Stimulated activated CD4-positive, alpha-beta T cell treated with anti-CD3 and anti-CD28 coated beads, Interleukin-2, amount 100 ng/mL, for 4 hours (primary cell): ENCODE measurements around the gene TMEM239.
"Not testable (repeated sequence)": the region's sequence is repeated elsewhere in the genome, so short reads cannot be mapped to it uniquely, and the experiment has no call there.

Experiments
- DNase-seq: peaks from one replicate; pipeline ENCODE4 v3.0.0-alpha.2; 2020; ENCODE audit warnings: low read depth

The TMEM239 gene

DNA sequence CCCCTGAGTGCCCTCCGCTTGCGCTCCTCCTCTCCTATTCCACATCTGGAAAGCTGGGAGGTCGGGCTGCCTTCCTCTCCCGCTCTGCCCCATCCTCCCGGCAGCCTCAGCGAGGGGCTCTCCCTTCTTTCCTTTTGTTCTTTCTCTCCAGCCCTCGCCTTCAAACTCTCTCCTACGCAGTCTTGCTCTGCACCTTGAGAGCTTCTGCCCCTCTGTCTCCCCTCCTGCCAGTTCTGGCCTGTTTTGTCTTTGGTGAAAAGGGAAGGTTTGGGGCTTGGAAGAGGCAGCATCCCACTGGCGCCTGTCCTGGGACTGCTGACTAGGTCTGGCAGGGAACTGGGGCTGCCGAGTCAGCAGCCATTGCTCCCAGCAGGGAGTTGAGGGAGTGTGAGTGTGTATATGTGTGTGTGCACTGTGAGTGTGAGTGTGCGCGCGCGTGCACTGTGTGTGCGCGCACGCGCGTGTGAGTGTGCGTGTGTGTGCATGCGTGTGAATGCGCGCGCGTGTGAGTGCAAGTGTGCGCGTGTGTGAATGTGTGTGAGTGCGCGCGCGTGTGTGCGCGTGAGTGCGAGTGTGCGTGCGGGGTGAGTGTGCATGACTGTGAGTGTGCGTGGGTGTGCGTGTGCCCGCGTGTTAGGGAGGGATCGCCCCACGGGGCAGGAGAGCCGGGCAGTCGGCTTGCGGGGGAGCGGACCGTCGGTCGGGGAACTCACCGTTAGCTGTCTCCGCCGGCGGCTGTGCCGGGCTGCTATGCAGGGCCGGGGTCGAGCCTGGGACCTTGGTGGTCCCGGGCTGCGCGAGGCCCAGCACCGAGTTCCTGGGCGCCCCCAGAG, 16.3 kb upstream of the TMEM239 start:
- no peak for DNase-seq

DNA sequence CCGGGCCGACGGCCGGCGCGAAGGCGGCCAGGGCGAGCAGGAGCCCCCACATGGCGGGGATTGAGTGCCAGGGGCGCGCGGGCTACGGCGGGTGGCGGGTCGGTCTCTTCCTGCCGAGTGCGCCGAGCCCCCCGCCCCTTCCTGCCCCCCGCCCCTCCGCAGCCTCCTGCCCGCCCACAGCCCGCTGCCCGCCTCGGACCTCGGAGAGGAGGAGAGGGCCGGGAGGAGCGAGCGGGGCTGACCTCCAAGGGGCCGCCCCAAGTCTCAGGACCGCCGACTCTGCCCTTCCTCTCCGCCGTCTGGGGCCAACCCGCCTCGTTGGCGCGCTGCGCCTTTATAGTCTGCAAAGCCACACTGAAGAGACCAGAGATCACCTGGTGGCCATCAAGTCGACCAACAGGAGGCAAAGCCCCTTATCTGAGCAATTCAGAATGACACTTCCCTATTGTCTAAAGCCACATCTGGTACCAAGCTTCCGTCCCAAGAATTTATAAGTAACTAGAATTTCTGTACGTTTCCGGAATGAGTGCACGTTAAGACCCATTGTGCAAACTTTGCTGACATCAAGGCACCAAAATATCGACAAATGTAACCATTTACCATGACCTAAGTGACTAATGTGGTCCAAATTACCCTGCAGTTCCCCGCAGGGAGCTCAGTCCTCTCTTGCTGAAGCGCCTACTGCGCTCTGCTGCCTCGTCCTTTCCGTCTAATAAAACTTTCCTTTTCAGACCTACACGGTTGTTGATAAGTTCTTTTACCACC, 15.5 kb upstream of the TMEM239 start, which contains the start of gene CPXM1:
TSS of gene CPXM1 (minus strand) at position 107 of the 765 bp plus-strand sequence. CDS start at position 52, 55 bp downstream.
- no peak for DNase-seq

DNA sequence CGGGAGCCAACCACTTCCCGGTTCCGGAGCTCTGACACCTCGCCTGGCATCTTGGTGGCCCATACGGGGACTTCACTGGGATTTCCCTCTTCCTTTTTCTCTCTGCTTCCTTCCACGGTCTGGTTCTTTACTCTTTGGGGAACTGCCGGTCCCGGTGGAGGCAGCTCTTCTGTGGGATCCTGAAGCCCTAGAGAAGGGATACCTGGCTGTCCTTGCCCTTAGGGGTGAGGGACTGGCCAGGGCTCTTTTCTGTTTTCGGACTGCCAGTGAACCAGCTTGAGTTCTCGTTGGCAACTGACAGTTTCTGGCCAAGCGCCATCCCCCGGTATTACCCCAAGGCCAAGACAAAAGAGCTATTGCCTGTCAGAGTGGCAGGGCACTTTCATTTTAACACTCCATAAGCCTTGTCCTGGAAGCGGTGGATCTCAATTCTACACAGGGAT, 14.9 kb upstream of the TMEM239 start:
- DNase-seq: no peak

GRCh38 chr20:2804041-2804828, 11.9 kb upstream of the TMEM239 start:
- DNase-seq: no peak

GRCh38 chr20:2804852-2805688, 11.1 kb upstream of the TMEM239 start:
- no peak for DNase-seq

GRCh38 chr20:2805689-2806350, 10.3 kb upstream of the TMEM239 start:
- no peak for DNase-seq

- no peak for DNase-seq
These were observed 9.8 kb upstream of the TMEM239 start for GRCh38 chr20:2806351-2806701.

DNA sequence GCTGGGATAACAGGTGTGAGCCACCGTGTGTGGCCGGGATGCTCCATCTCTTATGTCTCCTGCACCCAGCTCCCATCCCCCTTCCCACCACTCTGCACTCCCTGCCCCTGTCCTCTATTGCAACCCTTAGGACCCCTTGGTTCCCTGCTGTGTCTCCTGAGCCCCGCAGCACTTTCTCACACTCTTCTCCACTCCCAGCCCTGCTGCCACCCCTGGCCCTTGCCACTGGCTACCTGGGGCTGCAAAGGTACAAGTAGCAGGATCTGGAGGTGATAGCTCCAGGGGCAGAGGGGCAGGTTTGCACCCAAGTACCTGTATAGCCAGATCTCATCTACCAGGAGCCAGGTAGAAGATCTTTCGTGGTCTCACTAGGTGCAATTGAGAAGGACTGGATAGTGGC, 9.1 kb upstream of the TMEM239 start:
- DNase-seq: no peak

DNA sequence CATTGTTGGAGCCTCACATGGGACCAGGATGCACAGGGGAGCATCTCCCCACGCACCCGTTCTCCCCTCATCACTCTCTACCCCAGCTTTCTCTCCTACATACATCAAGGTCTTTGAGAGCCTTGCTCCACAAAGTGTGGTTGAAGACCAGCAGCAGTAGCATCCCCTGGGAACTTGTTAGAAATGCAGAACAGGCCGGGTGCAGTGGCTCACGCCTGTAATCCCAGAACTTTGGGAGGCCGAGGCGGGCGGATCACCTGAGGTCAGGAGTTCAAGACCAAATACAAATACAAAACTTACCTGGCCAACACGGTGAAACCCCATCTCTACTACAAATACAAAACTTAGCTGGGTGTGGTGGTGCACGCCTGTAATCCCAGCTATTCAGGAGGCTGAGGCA, 8.2 kb upstream of the TMEM239 start:
- DNase-seq: not testable (repeated sequence)

- DNase-seq: no peak
These were observed 6.5 kb upstream of the TMEM239 start for GRCh38 chr20:2809690-2810089.

- no peak for DNase-seq
These were observed 4.0 kb upstream of the TMEM239 start for GRCh38 chr20:2812189-2812588.

GRCh38 chr20:2814076-2814475, 2.1 kb upstream of the TMEM239 start:
- DNase-seq: no peak

DNA sequence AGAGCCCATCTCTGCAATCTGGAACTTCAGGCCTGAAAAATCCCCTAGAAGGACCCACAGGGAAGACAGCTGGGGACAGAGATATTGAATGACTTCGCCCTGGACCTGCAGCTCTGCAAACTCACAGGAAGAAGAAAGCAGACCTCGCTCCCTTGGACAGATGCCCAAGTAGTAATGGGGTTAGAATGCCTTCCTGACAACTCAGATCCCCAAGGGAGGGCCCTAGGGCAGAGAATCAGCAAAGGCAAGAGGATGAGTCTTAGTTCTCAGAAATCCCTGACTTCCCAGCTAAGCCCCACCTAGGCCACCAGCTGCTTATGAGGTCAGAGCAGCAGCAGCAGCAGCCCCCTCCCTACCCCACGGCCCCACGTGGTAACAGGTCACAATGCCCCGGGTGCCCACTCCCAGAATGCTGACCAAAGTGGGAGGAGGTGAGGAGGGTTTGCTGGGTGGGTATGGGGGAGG, 1.5 kb upstream of the TMEM239 start, which contains the start of gene C20orf141:
TSS of gene C20orf141 (plus strand) at position 401 of the 465 bp plus-strand sequence. CDS start 198 bp downstream, outside the sequence.
- DNase-seq: no peak

- no peak for DNase-seq
These were observed 793 bp upstream of the TMEM239 start for GRCh38 chr20:2815242-2815900.

DNA sequence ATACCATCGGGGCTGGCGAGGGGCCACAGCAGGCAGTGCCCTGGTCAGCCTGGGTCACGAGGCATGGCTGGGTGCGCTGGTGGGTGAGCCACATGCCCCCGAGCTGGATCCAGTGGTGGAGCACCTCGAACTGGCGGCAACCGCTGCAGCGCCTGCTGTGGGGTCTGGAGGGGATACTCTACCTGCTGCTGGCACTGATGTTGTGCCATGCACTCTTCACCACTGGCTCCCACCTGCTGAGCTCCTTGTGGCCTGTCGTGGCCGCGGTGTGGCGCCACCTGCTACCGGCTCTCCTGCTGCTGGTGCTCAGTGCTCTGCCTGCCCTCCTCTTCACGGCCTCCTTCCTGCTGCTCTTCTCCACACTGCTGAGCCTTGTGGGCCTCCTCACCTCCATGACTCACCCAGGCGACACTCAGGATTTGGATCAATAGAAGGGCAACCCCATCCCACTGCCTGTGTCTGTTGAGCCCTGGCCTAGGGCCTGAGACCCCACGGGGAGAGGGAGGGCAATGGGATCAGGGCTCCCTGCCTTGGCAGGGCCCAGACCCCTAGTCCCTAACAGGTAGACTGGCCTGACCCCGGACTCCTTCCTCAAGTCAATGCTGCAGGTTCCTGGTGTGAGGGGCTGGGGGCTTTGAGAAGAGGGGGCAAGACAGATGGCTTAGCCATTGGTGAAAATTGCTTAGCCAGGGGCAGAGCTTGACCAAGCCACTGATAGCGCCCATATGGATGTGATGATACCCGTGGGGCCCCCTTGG, 598 bp downstream of the TMEM239 start:
- no peak for DNase-seq

DNA sequence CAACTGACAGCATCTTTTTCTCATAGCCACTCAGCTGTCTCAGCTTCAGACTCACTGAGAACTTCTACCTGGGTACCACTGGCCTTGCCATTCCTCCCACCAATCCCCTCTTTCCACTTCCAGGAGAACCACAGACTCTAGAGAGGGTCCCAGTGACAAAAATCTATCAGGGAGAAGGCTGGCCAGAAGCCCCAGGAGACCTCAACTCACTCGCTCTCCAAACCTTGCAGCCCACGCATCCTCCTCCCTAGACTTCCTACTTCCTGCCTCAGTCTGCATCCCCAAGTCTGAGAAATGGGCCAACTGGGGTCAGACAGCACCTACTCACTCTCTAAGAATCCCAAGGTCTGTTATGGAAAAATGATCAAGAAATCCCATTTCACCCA, 1.2 kb downstream of the TMEM239 start:
- no peak for DNase-seq

DNA sequence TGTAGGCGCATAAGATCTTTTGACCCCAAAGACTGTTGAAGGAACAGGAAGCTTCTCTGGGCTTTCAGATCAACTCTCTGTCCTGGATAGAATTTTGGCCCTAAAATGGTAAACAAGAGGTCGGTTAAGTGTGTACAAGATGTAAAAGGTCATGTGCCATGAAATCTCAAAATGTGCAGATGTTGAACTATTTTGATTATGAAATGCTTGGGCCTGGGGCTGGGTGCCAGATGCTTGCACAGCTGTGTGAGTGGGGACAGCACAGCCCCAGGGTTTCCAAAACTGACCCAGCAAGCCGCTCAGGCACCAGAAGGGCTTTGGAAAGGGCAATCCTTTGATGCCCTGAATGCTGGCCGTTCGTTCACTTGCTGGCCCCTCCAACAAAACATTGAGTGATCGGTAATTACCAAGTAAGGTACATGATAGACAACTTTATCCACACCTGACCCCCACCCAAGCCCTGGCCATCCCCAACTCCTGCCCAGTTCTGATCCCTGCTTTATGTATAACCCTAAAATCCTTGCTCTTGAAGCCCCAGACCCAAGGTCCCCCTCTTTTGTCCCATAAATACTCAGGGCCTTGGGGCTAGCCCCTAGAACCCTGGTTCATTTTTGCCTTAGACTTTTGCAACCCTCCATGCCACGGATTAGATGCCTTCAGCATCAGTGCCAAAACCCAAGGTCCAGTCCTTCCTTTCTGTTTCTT, 1.9 kb downstream of the TMEM239 start:
- DNase-seq: no peak

DNA sequence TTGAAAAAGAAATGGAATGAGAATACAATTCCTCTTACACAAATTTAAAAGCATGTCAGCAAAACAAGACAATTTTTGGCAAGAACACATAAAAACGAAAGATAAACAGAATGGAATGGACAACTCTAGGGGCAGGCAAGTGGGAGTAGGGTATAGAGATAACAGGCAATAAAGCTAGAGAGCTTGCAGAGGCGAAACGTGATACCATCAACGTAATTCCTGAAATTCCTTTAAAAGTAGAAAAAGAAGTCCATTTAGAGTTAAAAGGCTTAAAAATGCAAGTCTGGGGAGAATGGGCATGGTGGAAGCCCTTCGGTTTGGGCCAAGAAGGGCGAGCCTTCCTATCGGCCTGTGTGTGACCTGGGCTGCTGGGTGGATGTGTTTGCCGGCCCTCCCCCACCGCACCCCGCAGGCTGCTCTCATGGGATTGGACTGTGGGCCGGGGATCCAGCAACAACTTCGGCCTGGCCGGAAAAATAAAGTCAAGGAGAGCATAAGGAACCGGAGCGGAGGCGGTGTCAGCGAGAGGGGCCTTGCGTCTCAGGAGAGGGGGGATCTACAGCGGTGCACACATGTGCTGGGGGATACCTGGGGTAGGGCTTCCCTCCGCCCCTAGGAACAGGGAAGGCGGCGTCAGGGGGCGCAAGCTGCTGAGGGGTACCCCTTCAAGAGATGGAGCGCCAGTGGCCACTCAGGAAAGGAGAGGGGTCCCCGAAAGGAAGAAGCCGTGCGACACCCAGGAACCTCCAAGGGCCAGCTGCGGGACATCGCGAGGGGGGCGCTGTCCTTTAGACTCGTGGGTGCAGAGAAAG, 4.1 kb downstream of the TMEM239 start:
- no peak for DNase-seq
